HG02763 (cell line): Measurements from ENCODE around the gene SERP1.

Experiments
- ATAC-seq: cut with Tn5 transposase; IDR thresholded peaks from one replicate; pipeline ENCODE4 v1.9.1; 2021; ENCODE audit warnings: mild to moderate bottlenecking, moderate library complexity; ENCODE audit not compliant: unreplicated experiment

SERP1 gene

DNA sequence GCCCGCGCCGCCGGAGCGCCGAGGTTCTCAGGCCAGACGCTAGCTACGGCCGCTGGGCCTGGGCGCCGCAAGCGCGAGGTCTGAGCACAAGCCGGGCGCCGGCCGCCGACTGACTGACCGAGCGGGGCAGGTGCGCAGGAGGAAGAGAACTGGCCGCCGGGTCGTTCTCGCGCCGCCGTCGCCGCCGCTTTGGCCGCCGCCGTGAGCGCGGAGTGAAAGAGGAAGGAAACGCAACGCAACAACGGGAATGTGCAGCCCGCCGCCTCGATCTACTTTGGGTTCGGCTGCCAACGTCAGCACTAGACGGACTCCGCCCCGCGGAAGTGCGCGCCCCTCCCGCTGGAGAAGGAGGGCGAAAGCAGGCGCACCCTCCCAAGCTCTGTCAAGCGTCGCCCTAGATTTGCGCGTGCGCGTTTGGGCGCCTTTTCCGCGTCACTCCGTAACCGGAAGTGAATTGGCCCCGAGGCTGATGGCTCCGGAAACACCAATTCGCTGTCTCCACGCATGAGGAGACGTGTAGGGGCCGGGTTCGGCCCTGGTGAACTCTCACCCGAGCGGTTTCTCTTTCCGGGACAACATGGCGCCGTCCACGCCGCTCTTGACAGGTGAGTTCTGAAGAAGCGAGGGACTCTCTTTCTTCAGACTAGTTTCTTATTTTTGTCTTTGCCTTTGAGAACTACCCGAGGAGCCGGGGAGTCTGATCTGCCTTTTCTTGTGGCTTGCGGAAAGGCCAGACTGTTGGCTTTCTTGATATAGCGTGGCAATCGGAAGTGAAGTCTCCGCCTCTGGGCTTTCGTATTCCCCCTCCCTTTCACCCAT lies at the start of gene SERP1, which contains the start of gene EIF2A:
TSS of gene SERP1 (minus strand) at position 271 of the 819 bp plus-strand sequence. CDS start 361 bp downstream, outside the sequence.
TSS of gene EIF2A (plus strand) at position 562 of the 819 bp plus-strand sequence. CDS start at position 578, 16 bp downstream.
- ATAC-seq: peak; percentile 92

DNA sequence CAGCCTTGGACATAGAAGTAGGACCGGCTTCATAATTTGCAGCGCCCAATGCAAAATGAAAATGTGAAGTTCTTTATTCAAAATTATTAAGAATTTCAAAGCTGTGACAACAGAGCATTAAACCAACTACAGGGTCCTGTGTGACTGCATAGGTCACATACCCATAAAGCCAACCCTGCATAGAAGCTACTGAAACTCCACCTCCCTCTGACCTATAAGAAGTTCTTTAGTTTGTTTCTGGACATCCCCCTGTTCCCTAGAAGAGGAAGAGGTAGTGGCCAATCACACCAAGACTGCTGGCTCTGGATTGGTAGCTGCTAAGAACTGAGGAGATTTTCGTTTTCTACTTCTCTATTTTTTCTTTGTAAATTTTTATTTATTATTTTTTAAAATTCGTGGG lies 47.9 kb upstream of the SERP1 start:
- ATAC-seq: no peak

DNA sequence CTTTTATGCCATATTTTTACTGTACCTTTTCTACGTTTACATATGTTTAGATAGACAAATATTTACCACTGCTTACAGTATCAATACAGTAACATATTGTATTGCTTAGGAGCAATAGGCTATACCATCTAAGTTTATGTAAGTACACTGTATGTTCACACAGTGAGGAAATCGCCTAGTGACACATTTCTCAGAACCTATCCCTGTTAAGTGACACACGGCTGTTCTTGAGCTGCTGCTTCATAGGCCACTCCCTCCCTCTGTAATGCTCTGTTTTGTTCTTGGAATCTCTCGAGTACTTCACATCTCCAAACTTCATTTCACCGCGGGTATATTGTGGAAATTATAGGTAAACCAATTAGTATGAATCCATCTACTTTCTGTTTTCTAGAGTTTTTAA lies 43.5 kb upstream of the SERP1 start:
- no peak for ATAC-seq

DNA sequence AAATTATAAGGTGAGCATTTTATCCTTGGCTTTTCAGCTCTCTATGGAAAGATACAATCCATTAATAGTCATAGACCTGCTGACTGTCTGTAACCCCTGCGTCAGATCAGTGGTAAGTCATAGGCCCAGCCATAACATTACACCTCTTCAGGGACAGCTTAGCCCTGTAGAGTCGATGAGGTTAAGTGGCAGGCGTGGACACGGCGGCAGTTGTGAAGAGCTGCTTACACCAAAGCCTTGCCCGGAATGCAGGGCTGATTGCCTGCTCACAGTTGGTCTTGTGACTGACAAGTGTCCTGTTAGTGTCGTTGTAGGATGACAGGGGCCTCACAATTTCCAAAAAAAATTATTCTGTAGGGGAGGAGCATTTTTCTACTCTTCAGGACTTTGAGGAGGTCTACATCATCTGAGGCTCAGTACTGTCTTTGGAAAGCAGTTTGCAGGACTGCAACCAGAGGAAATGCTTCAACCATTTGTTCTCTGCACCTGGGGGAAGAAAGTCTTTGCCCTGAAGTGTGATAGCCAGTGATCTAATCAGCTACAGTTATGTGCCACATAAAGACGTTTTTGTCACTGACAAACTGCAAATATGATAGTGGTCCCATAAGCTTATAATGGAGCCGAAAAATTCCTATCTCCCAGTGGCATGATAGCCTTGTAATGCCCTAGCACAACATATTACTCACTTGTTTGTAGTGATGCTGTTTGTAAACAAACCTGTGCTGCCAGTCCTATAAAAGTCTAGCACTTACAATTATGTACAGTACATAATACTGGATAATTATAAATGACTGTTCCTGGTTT lies 41.9 kb upstream of the SERP1 start:
- no peak for ATAC-seq

DNA sequence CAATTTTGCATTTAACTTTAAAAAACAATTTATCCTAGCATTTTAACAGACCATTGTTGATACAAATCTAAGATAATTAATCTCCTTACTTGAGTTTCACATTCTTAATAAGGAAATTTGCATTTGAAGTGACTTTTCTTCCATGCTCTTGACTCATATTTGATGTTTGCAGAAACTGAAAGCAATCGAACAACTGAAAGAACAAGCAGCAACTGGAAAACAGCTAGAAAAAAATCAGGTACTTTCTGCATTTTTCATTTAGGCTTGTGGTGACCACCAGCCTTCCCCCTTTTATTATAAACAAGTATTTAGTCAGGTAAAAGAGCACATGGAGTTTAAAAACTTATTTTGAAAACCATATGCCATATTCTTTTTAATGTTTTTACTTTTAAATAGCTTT lies 36.7 kb upstream of the SERP1 start:
- peak; percentile 55 for ATAC-seq

DNA sequence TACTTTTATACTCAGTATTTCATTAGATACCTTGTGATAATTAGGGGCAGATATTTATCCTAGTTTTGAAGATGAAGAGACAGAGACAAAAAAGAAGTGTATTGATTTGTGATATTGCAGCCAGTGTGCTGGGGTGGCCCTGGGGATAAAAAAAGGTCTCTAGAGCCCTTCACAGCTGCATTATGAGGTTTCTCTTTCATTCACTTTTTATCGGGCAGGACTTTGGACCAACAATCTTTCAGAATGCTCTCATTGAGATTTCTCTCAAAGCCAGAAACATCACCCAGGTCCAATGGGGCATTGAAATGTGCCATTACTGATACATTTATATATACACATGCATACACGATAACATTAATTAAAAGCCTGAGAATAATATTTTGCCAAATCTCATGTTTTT lies 36.3 kb upstream of the SERP1 start:
- ATAC-seq: peak; percentile 70

DNA sequence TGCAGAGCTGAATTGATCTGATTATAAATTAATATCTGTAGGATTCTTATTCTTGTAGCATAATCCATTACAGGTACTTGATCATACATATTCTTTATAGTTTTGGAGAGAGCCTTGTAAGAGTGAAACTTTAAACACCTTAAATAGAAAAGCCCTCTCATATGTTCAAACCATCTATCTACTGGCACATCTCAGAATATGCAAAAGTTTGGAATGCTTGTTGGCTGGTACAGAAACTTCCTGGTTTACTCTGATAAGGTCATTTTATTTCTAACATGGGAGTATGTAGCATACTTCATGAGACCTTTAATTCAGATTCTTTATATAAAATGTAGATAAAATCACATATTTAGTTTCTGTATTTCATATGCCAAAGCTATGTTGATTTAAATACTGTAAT lies 34.9 kb upstream of the SERP1 start:
- no peak for ATAC-seq

DNA sequence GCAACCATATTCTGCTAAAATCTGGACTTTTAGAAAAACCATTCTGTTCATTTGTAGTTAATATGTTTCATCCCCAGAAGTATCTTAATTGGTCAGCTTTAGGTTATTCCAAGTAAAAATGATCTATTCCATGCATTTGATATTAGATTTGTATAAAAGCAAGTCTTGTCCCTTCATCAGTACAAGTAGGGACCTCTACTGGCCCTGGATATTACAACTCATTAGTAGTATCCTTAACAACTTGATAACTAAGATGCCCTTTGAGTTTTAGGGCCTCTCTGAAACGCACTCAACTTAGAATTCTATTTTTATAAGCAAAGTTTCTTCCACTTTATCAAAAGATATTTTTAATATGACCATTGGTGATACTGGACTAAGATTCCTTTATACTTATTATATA lies 31.6 kb upstream of the SERP1 start:
- ATAC-seq: no peak

DNA sequence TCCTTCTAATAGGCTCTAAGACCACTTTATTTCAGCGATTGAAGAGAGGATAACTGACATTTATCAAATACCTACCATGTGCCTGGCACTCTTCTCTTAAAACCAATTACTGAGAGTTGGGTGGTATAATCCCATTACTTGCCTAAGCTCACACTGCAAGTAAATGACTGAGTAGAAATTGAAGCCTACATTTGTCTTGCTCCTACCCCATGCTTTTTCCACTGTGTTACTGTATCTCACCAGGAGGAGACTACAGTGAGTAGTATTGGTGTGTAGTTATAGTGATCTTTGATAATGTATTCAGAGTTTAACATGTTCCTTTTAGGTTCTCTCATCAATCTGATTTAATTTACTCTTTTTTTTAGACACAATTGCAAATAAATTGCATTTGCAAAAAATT lies 21.0 kb upstream of the SERP1 start:
- ATAC-seq: no peak

DNA sequence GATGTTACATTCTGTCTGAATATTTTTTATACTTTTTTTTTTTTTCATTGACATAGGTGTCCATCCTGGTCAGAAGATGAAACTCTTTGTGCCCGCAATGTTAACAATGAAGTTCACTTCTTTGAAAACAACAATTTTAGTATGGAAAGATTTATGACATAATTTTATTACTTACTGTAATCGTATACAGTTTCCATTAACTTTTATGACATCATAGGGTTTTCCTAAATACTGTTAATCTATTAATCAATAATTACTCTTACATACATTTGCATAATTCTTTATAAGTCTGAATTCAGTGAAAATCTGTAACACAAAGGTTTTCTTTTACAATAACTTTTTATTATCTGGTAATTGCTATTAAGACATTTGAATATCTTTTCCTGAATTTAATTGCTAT lies 17.9 kb upstream of the SERP1 start:
- ATAC-seq: no peak

DNA sequence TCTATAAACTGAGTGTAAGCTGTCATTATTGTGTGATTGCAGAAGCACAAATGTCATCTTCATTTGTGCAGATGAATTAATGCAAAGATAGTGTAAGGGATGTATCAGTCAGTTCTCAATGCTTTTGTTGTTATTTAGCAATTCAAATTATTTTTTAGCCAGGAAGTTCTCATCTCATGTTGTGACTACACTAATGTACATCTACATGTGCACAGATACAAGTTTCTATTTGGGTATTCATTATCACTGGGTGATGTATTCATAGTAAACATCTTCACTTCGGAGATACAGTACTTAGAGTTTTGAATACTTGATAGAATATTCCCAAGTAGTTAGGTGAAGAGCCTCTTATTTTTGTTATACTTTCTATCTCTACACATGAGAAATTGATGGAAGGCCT lies 11.4 kb upstream of the SERP1 start:
- no peak for ATAC-seq

DNA sequence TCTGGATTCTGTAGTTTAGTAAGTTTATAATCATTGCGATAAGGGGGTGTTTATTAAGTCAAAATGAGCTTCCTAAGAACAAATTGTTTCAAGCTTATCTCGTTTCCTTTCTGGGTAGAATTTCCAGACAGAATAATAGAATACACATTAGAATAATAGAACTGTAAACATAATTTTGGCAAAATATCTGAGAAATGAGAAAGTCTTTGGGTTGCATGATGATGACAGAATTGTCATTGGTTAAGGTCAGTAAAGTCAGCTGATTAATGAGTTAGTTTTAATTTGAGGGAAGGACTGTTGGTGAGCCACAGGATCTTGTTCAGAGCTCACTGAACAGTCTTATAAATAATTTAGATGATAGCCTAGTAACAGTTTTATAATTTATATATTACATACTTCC lies 10.5 kb upstream of the SERP1 start:
- no peak for ATAC-seq

DNA sequence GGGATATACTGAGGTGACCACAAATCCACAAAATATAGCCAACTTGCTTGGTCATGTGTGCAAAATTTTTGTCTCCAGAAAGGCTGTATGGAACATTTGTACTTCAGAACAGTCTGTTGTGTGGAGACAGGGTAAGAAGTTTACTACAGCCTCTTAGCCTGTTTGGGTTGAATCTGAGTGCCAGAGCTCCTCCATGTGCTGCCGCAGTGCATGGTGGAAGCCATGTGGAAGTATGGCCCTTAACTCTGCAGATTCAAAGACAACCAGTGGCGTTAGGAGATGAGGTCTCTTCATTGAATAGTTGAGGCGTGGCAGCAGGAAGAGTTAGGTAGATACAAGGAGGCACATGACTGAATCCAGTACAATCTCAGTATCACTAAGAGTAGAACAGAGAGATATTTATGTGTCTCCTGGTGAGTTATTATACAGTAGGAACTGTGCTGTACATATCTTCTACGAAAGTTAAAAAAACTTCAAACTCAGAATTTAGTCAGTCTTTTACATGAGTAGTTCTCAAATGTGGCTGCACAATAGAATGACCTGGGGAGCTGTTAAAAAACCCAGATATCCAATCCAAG lies 9.7 kb upstream of the SERP1 start:
- no peak for ATAC-seq

DNA sequence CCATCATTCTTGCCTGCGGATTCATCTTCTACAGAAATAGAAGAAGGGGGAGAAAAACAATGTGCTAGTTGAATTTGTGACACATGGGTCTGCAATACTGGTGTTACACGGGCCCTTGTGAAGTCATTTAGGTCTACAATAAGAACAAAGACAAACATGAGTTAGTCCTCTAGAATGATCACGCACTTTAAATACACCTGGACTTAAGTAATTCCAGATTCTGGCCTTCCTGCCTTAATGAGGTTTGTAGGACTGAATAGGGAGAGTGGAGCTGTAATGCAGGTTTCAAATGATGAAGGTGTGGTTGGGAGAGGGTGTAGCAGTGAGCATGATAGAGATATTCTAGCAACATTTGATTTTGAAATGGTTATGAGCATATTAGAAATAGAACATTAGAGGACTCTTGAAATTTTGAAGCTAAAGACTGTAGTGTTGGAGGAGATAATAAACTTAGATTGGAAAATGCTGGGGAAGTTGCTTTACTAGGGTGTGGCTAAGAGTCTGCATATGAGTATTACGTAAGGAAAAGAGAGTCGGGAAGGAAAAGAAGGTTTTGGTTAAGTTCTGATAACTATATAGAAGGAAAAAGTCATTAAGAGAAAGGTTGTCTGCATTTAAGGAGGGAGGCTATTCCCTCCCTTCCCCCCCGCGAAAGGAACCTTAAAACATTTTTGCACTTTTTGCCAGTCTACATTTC lies 897 bp upstream of the SERP1 start:
- no peak for ATAC-seq

DNA sequence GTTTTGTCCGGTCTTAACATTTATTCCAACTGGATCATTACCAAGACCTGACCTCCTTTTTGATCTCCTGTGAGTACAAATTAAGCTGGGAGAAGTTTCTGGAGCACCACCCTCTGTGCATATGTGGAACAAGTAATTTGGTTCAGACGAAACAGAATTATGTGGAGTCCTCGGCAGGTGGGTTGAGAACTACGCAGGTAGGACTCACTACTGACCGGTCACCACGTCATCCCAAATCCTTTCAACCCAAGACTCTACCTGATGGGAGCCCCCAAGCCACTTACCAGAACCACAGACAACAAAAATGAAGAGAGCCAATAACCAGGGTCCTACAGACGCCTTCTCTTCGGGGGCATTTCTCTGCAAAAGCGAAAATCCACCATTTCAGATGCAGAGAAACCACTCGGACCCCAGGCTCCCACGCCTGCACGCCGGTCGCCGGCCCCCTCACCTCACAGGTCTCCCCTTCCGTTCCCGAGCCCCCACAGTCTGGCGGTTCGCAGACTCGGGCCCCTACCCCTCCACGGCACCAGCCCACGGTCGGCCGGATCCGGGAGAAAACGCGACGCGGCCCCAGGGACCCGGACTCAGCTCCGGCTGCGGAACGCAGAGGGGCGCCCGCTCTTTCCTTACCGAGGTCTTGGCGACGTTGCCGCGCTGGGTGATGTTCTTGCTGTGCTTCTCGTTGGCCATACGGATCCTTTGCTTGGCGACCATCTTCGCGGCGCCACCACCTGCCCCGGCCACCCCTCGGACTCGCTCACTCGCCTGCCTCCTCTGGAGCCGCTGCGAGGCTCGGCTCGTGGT lies 674 bp downstream of the SERP1 start:
- peak; percentile 5 for ATAC-seq

DNA sequence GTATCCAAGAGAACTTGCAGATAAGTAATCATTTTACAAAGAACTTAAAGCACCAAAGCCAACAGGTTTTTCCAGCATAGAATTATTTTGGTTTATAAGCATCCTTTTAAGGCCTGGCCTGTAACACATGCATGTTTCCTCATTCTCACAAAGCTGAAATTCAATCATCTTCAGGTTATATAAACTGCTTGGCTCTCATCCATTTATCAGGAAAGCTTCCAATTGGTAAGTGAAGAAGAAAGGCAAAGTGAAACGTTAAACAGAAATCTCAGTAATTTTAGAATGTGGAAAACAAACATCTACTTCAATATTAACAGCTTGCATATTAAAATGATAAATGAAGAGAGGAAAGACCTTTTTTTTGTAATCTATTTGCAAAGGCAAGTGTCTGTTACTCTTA lies 1.6 kb downstream of the SERP1 start:
- no peak for ATAC-seq

DNA sequence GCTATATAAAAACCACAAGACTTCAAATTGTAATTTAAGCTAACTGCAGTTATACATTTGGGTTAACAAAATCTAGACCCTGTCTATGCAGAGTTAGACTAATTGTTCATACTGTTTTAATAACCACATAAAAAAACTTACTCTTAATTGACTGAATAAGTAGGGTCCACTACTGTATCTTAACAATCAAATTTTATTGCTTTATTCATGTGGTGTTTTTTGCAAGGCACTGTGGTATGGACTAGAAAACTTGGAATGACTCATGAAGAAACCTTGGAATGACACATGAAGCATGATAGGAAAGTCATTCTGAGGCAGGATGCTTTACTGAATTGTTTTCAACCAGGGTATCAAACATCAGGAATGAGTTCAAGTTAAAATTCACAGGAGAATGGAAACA lies 2.3 kb downstream of the SERP1 start:
- no peak for ATAC-seq

DNA sequence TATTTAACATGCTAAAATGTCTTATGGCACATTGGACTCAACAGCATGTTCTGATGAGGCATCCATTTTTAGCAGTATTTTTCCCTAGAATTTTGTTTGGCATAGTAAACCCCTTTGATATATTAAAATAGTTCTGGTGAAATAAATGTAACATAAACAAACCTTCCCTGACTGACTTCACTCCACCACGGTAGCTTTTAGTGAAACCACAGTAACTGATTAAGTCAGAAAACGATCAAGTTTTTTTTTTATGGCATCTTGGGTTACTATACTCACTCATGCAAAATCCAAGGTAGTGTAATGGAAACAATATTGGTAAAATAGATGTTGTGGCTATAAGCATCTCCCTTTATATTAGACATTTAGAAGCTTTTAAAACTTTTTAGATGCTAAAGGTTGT lies 2.8 kb downstream of the SERP1 start:
- no peak for ATAC-seq

DNA sequence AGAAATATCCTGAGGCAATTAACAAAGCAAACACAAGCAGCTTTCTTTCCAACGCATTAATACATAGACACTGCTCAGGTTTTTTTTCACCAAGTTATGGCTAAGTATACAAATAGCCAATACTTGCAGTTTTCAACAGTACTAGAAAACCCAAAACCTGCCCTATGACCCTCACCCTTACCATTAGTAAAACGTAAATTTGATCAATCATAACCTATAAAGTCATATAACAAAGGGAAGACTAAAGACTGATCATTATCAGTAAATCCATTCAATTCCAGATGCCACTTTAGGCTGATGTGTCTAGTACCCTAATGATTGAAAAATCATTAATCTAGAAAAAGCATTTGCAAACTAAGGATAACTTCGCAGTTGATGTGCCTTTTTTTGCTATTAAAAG lies 3.2 kb downstream of the SERP1 start:
- no peak for ATAC-seq

DNA sequence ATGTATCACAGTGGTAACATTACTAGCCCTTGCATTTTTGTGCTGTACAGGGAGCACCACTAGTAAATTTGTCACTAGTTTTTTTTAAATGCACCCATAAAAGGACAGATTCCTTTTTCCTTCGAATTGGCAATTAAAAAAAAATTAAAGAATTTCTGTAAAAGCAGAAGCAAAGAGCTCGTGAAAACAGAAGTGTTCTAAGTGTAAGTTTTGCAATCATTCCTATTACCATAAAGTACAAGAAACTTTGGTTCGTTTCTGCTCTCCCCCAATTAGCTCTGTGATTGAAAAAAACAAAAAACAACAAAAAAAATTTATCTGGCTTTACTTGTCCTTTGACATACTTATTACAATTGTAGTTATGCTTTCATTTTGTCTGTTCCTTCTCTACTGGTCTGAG lies 5.3 kb downstream of the SERP1 start:
- no peak for ATAC-seq
